GDM1 (cell line): Measurements from ENCODE around the gene TRIOBP.

Experiments used
- DNase-seq: peaks from one replicate; lab custom pipeline; 2025; lab: John Stamatoyannopoulos, UW

The TRIOBP gene

GRCh38 chr22:37664249-37665101 is 32.4 kb upstream of the TRIOBP start:
- DNase-seq = no peak

DNA sequence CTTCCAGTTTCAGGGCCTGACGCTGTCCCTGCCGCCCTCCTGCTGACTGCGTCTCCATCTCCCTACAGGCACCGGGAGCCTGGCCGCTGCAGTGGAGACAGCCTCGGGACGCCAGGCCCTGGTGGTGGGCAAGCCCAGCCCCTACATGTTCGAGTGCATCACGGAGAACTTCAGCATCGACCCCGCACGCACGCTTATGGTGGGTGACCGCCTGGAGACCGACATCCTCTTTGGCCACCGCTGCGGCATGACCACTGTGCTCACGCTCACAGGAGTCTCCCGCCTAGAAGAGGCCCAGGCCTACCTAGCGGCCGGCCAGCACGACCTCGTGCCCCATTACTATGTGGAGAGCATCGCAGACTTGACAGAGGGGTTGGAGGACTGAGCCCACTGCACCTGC is 31.4 kb upstream of the TRIOBP start:
- DNase-seq = no peak

- no peak for DNase-seq
Observed at GRCh38 chr22:37669586-37669985, 27.3 kb upstream of the TRIOBP start.

DNA sequence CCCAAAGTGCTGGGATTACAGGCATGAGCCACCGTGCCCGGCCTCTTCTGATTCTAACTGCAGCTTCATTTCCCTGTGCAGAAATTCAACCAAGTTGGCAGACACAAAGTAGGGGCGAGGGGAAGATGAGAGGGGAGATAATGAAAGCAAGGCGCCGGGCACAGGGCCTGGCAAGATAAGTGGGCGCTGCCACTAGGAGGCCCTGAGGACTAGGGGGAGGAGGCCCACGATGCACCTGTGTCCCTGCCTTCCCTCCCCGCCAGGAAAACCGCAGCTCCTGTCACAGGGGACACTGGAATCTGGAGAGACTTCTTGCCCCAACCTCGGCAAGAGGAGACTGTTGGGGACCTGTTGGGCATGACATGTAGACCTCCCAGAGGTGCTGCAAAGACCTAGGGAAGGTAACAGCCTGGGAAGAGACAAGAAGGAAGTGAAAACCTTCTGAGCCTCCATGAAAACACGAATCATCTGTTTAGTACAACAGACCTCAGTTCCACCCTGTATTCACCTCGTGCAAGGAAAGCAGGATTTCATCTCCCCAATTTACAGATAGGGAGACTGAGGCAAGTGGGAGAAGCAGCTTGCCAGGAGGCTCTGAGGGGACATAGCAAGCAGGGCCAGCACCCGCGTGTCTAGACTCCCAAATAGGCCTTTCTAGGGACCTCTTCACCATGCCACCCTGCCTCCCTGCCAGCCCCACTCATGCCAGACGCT is 24.5 kb upstream of the TRIOBP start:
- DNase-seq = no peak

- peak; percentile 53 for DNase-seq
Observed at GRCh38 chr22:37672920-37673455, 23.9 kb upstream of the TRIOBP start.

GRCh38 chr22:37674248-37674647 is 22.6 kb upstream of the TRIOBP start:
- DNase-seq = no peak

DNA sequence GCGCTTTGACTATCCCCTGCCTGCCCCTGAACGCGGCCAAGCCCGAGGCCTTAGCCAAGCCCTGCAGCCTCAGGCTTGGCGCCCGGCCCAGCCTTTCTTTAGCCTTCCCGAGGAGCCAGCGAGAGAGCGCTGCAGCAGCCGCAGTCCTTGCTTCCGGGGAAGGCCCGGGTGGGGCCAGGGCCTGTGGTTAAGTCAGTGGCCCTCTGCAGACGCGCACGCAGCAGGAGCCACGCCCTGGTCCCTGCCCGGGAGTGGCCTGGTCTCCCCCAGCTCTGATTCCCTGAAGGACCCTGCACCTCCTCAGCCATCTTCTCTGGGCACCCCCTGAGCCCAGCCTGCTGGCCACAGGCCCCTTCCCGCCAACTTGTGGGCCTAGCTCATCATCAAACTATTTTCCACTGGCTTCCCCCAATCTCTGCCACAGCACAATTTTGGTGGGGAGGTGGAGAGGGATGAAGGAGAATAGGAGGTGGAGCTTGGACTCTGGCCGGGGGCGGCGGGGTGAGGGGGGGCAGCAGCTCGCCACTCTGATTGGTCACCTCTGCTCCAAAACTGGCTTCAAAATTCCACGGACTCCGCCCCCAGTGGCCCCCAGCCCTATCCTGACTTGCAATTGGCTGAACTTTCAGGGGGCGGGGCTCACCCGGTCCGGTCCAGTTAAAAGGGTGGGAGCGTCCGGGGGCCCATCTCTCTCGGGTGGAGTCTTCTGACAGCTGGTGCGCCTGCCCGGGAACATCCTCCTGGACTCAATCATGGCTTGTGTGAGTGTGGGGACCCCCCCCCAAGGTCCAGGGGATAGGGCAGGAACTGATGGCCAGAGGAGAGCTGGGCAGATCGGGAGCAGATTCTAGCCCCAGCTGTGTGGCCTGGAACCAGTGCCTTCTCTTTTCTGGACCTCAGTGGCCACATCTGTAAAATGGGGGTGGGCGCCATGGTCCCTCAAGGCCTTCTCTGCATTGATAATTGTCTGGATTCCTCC is 21.6 kb upstream of the TRIOBP start, which contains the start of gene LGALS1:
TSS of gene LGALS1 (plus strand) at position 686 of the 979 bp plus-strand sequence. CDS start at position 753, 67 bp downstream.
- peak; percentile 83 for DNase-seq

- DNase-seq = no peak
Observed at GRCh38 chr22:37675930-37676735, 20.7 kb upstream of the TRIOBP start.

GRCh38 chr22:37676736-37677492 is 19.9 kb upstream of the TRIOBP start:
- peak; percentile 91 for DNase-seq

GRCh38 chr22:37677493-37677974 is 19.3 kb upstream of the TRIOBP start:
- no peak for DNase-seq

DNA sequence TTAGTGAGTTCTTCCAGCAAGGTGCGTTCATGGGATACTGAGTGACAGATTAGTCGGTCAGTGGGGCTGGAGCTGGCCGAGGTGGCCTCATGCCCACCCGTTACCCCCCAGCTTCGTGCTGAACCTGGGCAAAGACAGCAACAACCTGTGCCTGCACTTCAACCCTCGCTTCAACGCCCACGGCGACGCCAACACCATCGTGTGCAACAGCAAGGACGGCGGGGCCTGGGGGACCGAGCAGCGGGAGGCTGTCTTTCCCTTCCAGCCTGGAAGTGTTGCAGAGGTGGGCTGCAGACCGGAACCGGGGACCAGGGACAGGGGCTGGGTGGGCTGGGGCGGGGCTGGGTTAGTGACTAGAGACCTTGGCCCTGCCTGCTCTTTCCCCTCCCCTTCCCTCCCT is 18.5 kb upstream of the TRIOBP start:
- DNase-seq = no peak

DNA sequence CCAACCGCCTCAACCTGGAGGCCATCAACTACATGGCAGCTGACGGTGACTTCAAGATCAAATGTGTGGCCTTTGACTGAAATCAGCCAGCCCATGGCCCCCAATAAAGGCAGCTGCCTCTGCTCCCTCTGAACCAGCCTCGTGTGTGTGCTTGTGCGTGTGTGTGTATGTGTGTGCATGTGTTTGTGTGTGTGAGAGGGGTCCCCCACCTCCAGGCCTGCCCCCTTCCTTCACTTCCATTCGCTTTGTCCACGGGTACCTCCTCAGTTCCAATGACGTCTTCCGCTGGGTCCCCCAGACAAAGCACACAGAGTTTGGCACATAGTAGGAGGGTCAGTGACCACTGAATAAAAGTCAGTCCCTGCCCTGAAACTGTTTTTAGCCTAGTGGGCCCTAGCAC is 17.2 kb upstream of the TRIOBP start:
- no peak for DNase-seq

- DNase-seq = no peak
Observed at GRCh38 chr22:37680191-37680851, 16.5 kb upstream of the TRIOBP start.

DNA sequence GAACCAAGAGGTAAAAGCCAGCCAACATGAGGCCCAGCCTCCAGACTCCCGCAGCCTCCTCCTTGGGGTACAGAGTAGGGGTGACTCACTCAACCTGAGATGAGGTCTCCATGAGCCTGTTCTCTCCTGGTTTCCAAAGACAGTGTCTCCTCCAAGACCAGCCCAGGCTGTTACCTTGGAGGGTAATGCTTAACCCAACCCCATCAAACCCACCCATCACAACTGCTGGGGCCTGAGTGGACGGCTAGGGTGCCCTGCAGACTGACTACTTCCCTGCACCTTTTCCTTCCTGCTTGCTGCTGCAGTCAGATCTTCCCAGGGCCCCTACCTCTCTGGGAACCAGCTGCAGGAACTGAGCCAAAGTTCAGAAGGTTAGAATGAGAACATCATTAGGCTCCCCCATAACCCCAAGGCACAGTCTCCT is 15.8 kb upstream of the TRIOBP start:
- DNase-seq = no peak

DNA sequence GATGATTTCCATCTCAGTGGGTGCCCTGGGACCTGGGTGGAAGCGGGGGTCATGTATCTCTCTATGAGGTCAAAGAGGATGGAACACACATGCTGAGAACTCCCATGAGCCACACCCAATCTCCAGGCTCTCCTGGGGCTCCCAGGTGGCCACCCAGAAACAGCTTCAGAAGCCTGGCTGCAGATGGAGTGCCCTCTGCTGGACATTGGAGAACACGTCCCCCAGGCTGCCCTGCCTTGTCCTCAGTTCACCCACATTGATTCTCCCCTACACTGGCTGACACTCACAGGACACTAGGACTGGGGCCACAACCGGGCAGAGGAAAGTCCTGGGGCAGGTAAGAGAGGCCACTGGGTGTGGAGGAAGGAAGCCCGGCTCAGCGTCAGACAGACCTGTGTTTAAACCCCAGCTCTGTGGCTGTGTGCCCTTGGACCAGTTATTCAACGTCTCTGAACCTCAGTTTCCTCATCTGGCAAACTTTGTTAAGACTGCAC is 15.2 kb upstream of the TRIOBP start:
- DNase-seq = peak; percentile 60

- no peak for DNase-seq
Observed at GRCh38 chr22:37684803-37685615, 11.8 kb upstream of the TRIOBP start.

DNA sequence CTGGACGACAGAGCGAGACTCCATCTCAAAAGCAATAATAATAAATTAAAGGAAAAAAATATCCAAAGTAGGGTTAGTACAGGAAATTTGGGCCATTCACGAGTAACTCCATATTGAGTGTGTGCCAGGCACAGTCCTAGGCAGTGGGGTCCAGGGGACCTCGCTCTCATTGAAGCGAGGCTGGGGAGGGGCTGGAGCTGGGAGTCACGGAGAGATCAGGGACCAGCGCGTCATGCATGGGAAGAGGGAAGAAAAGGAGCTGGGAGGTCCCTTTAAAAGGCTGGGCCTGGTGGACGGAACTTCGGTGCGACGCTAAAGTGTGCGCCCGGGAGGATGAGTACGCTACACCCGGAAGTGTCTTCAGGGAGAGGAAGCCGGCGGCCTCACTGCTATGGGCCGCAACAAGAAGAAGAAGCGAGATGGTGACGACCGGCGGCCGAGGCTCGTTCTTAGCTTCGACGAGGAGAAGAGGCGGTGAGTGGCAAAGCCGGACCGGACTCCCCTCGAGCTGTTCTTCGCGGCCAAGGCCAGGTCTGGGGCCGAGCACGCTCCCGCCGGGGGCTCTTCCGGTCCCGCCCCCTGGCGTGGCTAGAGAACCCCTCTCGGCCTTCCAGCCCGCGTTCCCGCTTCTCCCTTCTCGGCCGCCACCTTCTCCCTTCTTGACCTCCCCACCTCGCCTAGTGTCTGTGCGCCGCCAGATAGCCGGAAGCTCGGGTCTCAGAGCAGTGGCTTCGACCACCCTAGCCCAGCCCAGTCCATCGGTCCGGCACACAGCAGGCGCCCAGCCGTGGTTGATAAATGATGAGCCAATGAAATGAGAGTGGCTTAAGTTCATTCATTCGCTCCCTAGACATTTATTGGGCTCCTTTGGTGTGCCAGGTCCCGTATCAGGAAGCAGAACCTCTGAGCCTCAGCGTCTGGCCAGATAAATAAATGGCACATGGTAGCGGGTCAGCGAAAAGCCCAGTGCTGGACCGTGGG is 10.6 kb upstream of the TRIOBP start, which contains the start of gene NOL12:
TSS of gene NOL12 (plus strand) at position 342 of the 981 bp plus-strand sequence. CDS start at position 392, 50 bp downstream.
- DNase-seq = peak; percentile 81
